ENCODE data around the gene MSGN1.

The MSGN1 gene

GRCh38 chr2:17850151-17850550 lies 33.9 kb downstream of the MSGN1 start:
- DNase-seq, result no peak

- peak; percentile 50 to 85 for DNase-seq
Measured at GRCh38 chr2:17851731-17852585, 35.7 kb downstream of the MSGN1 start.

GRCh38 chr2:17853799-17854198 lies 37.5 kb downstream of the MSGN1 start:
- no peak for DNase-seq

- DNase-seq, result peak in 1 of 2 experiments; percentile 28
Measured at GRCh38 chr2:17857021-17857420, 40.8 kb downstream of the MSGN1 start.

- DNase-seq, result no peak
Measured at GRCh38 chr2:17858064-17858463, 41.8 kb downstream of the MSGN1 start.

- DNase-seq, result no peak
Measured at GRCh38 chr2:17863539-17863938, 47.3 kb downstream of the MSGN1 start.

- no peak for DNase-seq
Measured at GRCh38 chr2:17864676-17865075, 48.4 kb downstream of the MSGN1 start.

GRCh38 chr2:17867133-17867532 lies 50.9 kb downstream of the MSGN1 start:
- no peak for DNase-seq
